Heart left ventricle (tissue), 16 donors: ENCODE results near the gene CENPC. TPM values are rescaled to one million over a fixed set of nuclear protein-coding genes. Genes with fewer than 3 reads are reported as not detected.

Source experiments
- ATAC-seq, 4 donors: fragments of 200-7000 bp; cut with Tn5 transposase; one replicate each; pipeline ENCODE4 v1.9.1; 2020 to 2022; ENCODE audit warnings: moderate library complexity in 4 of 4, mild to moderate bottlenecking in 3 of 4, moderate number of reproducible peaks in 1 of 4
- DNase-seq, 5 donors: peaks; one replicate each; pipeline ENCODE4 v3.0.0-alpha.2; 2020
- H3K27ac ChIP-seq, 12 donors: fragments of 200-600 bp; sonication (generic) in 4 of 12; one replicate each; pipeline versions ENCODE4 v1.5.0 to v1.8.0; 2016 to 2022; ENCODE audit warnings: mild to moderate bottlenecking in 2 of 12
- H3K27me3 ChIP-seq, 9 donors: fragments of 200-600 bp; sonication (generic) in 2 of 9; one replicate each; pipeline versions ENCODE4 v1.5.1 to v1.8.0; 2016 to 2022; ENCODE audit warnings: mild to moderate bottlenecking in 3 of 9
- H3K36me3 ChIP-seq, 9 donors: fragments of 200-600 bp; sonication (generic) in 2 of 9; one replicate each; pipeline versions ENCODE4 v1.5.0 to v1.8.0; 2018 to 2022; ENCODE audit warnings: mild to moderate bottlenecking in 2 of 9
- H3K4me1 ChIP-seq, 12 donors: fragments of 200-600 bp; sonication (generic) in 4 of 12; one replicate each; pipeline versions ENCODE4 v1.5.0 to v1.8.0; 2016 to 2022; ENCODE audit warnings: mild to moderate bottlenecking in 3 of 12
- H3K4me3 ChIP-seq, 12 donors: fragments of 200-600 bp; sonication (generic) in 4 of 12; one replicate each; pipeline versions ENCODE4 v1.5.0 to v1.8.0; 2017 to 2022; ENCODE audit warnings: mild to moderate bottlenecking in 9 of 12, moderate library complexity in 4 of 12
- H3K9me3 ChIP-seq, 12 donors: fragments of 200-600 bp; sonication (generic) in 4 of 12; one replicate each; pipeline versions ENCODE4 v1.5.0 to v1.8.0; 2016 to 2022; ENCODE audit warnings: mild to moderate bottlenecking in 1 of 12
- POLR2A ChIP-seq, 2 donors: fragments of 450-650 bp; IDR thresholded peaks; one replicate each; pipeline ENCODE4 v1.6.1; 2017; ENCODE audit warnings: antibody characterized with exemption in 2 of 2, mild to moderate bottlenecking in 2 of 2, moderate library complexity in 2 of 2
- WGBS, 4 donors: extraction: QIAGEN DNeasy Blood & Tissue Kit in 2 of 4; methylation state at CpG; one replicate each; pipeline versions ENCODE4 v1.1.5 to v1.1.7; 2013 to 2018; 5-methylcytosine and 5-hydroxymethylcytosine counted together
- intact Hi-C, 10 donors: fragments of 100-400 bp; cut with DNase I; formaldehyde crosslinking; loops; one replicate each; pipeline versions ENCODE4 v1.11.1 to v1.14.2; 2022
- polyA plus RNA-seq, 2 donors: library from polyadenylated mRNA; stranded (reverse); fragments of 200-250 nt; gene quantifications; one replicate each; pipeline ENCODE4 v1.2.3, GENCODE V29; 2013
- total RNA-seq, 9 donors: library from RNA; depleted of rRNA in 2 of 9; stranded (reverse); fragments of >200 nt in 2 of 9; fragmentation: NEBNext Ultra II Directional in 3 of 9; extraction: Animal tissue kit (Norgen Biotek cat#: 25700) in 3 of 9; gene quantifications; one replicate each; pipeline versions ENCODE4 v1.1.0 to v1.2.4, GENCODE V29; 2016 to 2023
- TF ChIP-seq, protein P1 (sequence below), 12 donors: fragments of 200-600 bp; sonication (generic) in 4 of 12; IDR thresholded peaks; one replicate each; pipeline versions ENCODE4 v1.5.0 to v1.8.0; 2018 to 2022; ENCODE audit warnings: antibody characterized with exemption in 12 of 12, mild to moderate bottlenecking in 5 of 12
- donor health status: ischemic (EF 13 %, LVEDD 7.1; RV severe dilation, severe dysfunction).
- donor health status: healthy with polysubstance abuse.
- donor health status: DM: no; HTN: yes; CAD: no.
- donor health status: DM: no; HTN: no; CAD: no.
- donor health status: ischemic (EF 25% LVEDD 6.9; RV normal size, moderate dysfunction).
- donor health status: ischemic (EF 25% LVEDD 5.7; RV mildly dilated, moderate dysfunction).
- donor health status: healthy.
- donor health status: DM: yes; HTN: yes; CAD: no.
- donor health status: ischemic (EF 35%, LVEDD 5.7; RV mildly dilated, moderate dysfunction).
- donor health status: nonischemic (EF 11% LVEDD 7.7; RV severe dilation, severe dysfunction).
- donor health status: DM: yes; HTN: yes; CAD: no.
- donor health status: PGD.
- donor health status: ischemic (EF 29% LVEDD 5.4; RV normal size, mild dysfunction).
- donor health status: nonischemic (EF 23%, LVEDD 6.1; RV moderate dilation, normal function).

The CENPC gene
- total and polyA plus RNA-seq, 11 donors, result 2.6 to 16.7 (median 8.2) TPM

DNA sequence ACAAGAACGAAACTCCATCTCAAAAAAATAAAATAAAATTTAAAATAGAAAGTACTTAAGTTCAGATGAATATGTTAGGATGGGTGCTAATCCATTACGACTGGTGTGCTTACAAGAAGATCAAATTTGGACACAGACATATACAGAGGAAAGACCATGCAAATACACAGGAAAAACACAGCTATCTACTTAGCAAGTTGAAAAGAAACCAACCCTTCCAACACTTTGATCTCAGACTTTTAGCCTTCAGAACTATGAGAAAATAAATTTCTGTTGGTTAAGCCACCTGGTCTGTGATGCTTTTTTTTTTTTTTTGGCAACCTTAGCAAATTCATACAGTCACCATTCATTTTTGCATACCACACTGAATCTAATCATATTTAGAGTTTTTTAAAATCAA is 116.5 kb downstream of the CENPC start:
- no peaks in the 10 kb centered on the region for H3K9me3 ChIP-seq
- TF ChIP-seq, protein P1, sequence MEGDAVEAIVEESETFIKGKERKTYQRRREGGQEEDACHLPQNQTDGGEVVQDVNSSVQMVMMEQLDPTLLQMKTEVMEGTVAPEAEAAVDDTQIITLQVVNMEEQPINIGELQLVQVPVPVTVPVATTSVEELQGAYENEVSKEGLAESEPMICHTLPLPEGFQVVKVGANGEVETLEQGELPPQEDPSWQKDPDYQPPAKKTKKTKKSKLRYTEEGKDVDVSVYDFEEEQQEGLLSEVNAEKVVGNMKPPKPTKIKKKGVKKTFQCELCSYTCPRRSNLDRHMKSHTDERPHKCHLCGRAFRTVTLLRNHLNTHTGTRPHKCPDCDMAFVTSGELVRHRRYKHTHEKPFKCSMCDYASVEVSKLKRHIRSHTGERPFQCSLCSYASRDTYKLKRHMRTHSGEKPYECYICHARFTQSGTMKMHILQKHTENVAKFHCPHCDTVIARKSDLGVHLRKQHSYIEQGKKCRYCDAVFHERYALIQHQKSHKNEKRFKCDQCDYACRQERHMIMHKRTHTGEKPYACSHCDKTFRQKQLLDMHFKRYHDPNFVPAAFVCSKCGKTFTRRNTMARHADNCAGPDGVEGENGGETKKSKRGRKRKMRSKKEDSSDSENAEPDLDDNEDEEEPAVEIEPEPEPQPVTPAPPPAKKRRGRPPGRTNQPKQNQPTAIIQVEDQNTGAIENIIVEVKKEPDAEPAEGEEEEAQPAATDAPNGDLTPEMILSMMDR (IDR thresholded peaks at IDR 0.05), result no peak
- TF ChIP-seq POLR2A (IDR thresholded peaks at IDR 0.05), result no peak
- no peak for ATAC-seq
- no peak overlapping the region for H3K4me3 ChIP-seq
- WGBS, 4 donors, result 82 to 95% (median 92%) methylated on average over 2 of the region's 2 CpGs
- no peaks in the 10 kb centered on the region for H3K27me3 ChIP-seq
- no peak for DNase-seq
- no peaks in the 10 kb centered on the region for H3K36me3 ChIP-seq
- no peaks in the 10 kb centered on the region for H3K4me1 ChIP-seq
- H3K27ac ChIP-seq, result no peak overlapping the region
- intact Hi-C loops, result no loop called here

Other genes starting within 250 kb of the CENPC start
- gene STAP1, start 13.2 kb upstream of the CENPC start, total RNA-seq, result 1 to 10 TPM in 1 of 9 donors, not detected in 8; 1.1 TPM
- not detected for gene STAP1, start 13.2 kb upstream of the CENPC start, polyA plus RNA-seq
- 10 to 100 TPM; 15.2 to 35.3 (median 20.4) TPM for gene UBA6, start 155.7 kb upstream of the CENPC start, total RNA-seq
- 10 to 100 TPM in 1 of 2 donors, 1 to 10 TPM in 1; 3.1 to 17.2 TPM for gene UBA6, start 155.7 kb upstream of the CENPC start, polyA plus RNA-seq
- gene GNRHR, start 208.9 kb upstream of the CENPC start, total RNA-seq, result not detected
- gene GNRHR, start 208.9 kb upstream of the CENPC start, polyA plus RNA-seq, result not detected